Endothelial cell of umbilical vein (primary cell): ENCODE measurements around the gene RPS18.

Experiments
- CTCF ChIP-seq, 2 donors: IDR thresholded peaks; 1 replicate in 1 of 2; 2 replicates in 1 of 2; pipeline ENCODE4 v1.5.1; 2011; ENCODE audit warnings: low read length in 2 of 2, mild to moderate bottlenecking in 2 of 2, moderate library complexity in 2 of 2, control low read depth in 1 of 2, inconsistent platforms in 1 of 2, low read depth in 1 of 2; ENCODE audit not compliant: insufficient read depth in 1 of 2; ENCODE audit errors: extremely low read depth in 1 of 2
- EZH2 ChIP-seq: IDR thresholded peaks from 2 replicates; pipeline ENCODE4 v1.6.1; 2012; ENCODE audit warnings: borderline replicate concordance, low read depth, mild to moderate bottlenecking, moderate library complexity, low read length, inconsistent platforms; ENCODE audit not compliant: severe bottlenecking
- JUN ChIP-seq: IDR thresholded peaks from 2 replicates; pipeline ENCODE4 v1.6.1; 2011; ENCODE audit warnings: borderline replicate concordance, low read depth; ENCODE audit not compliant: insufficient read length, insufficient read depth
- MAX ChIP-seq: IDR thresholded peaks from 2 replicates; pipeline ENCODE4 v1.6.1; 2011; ENCODE audit not compliant: insufficient read depth, insufficient read length
- MYC ChIP-seq: IDR thresholded peaks from one replicate; pipeline ENCODE4 v1.6.1; 2011; ENCODE audit warnings: mild to moderate bottlenecking, low read depth, low read length
- POLR2A ChIP-seq: IDR thresholded peaks from 2 replicates; pipeline ENCODE4 v1.6.1; 2012; ENCODE audit warnings: low read depth, mild to moderate bottlenecking, control low read depth, low read length
- POLR2AphosphoS5 ChIP-seq: IDR thresholded peaks from 2 replicates; pipeline ENCODE4 v1.6.1; 2012; ENCODE audit warnings: low read depth, mild to moderate bottlenecking, control low read depth, low read length, moderate library complexity; ENCODE audit not compliant: insufficient read depth

- TF ChIP-seq CTCF (IDR thresholded peaks at IDR 0.05; ENCODE audit: extremely low read depth in 1 of 2, insufficient read depth in 1 of 2, low read depth in 1 of 2, low read length in 2 of 2) (no peak), MYC (no peak), EZH2 (no peak), POLR2A (no peak), MAX (no peak), POLR2AphosphoS5 (no peak), JUN (no peak)
These were observed 18.6 kb downstream of the RPS18 start for GRCh38 chr6:33290459-33290858.
